Measurements from ENCODE around the gene AGBL1.

Gene AGBL1

DNA sequence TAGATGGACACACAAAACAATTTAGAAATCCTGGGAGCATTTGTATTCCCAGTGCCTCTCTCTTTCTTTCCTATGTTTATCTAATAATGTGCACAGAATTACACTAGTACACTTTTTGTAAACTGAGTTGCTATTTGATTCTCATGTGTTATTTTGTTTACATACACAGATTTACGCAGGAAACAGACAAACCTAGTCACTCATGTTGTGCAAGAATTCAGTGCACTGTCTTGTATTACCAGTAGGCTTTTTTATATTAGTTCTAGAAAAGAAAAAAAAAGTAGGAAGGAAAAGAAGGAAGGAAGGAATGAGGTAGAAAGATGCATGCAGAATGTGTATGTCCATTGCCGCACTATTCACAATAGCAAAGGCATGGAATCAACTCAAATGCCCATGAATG, 257.4 kb downstream of the AGBL1 start:
- Histone ChIP-seq H3K9me3 (ENCODE audit: low read length) (no peaks in the 10 kb centered on the region), H3K27me3 (ENCODE audit: insufficient read depth, low read length) (no peaks in the 10 kb centered on the region), H3K4me3 (ENCODE audit: low read length) (no peak overlapping the region), H2AFZ (ENCODE audit: low read depth, low read length) (no peak overlapping the region), H3K4me1 (ENCODE audit: insufficient read depth, low read length) (no peaks in the 10 kb centered on the region), H3K36me3 (ENCODE audit: insufficient read depth, low read length) (no peaks in the 10 kb centered on the region)

DNA sequence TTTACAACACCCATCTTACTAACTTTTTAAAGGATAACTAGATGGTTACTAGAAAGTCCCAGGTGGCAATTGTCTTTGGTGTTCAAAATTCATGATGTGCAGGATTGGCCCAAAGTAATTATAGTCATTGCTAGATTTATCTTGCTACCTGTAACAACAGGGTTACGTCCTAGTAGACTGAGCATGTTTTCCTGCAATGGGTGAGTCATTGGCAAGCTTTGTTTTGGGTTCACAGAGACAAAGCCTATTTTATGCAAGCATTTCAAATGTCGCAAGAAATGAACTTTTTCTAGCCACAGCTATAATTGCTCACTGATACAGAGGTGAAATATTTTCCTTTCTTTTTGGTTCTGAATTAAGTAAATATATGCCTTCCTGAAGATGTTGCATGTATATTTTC, 267.6 kb downstream of the AGBL1 start:
- Histone ChIP-seq H3K36me3 (ENCODE audit: insufficient read depth, low read length) (no peaks in the 10 kb centered on the region), H3K9me3 (ENCODE audit: low read length) (no peaks in the 10 kb centered on the region), H2AFZ (ENCODE audit: low read depth, low read length) (no peak overlapping the region), H3K4me1 (ENCODE audit: insufficient read depth, low read length) (no peaks in the 10 kb centered on the region), H3K4me3 (ENCODE audit: low read length) (no peak overlapping the region), H3K27me3 (ENCODE audit: insufficient read depth, low read length) (no peaks in the 10 kb centered on the region)

DNA sequence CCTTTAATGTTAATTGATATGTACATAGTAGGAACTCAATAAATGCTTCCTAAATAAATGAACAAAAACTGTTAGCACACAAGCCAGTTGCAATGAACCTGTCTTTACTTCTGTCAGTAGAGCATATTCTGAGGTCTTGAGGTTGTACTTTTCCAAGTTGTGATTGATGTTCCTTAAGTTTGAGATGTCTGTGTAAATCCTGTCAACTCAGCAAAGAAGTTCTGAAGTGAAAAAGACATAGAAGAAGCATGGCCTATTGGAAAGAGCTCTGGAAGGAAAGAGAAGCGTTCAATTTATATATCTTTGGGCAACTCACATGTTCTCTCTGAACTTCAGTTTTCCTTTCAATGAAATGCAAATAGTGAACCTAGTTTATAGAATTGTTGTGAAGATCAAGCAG, 269.9 kb downstream of the AGBL1 start:
- no peaks in the 10 kb centered on the region for H3K27me3 ChIP-seq (ENCODE audit: insufficient read depth, low read length)
- H3K9me3 ChIP-seq (ENCODE audit: low read length): no peaks in the 10 kb centered on the region
- H2AFZ ChIP-seq (ENCODE audit: low read depth, low read length): no peak overlapping the region
- no peaks in the 10 kb centered on the region for H3K4me1 ChIP-seq (ENCODE audit: insufficient read depth, low read length)
- no peaks in the 10 kb centered on the region for H3K36me3 ChIP-seq (ENCODE audit: insufficient read depth, low read length)
- H3K4me3 ChIP-seq (ENCODE audit: low read length): no peak overlapping the region

- H3K4me1 ChIP-seq (ENCODE audit: insufficient read depth, low read length): no peaks in the 10 kb centered on the region
- H3K9me3 ChIP-seq (ENCODE audit: low read length): no peaks in the 10 kb centered on the region
- H3K4me3 ChIP-seq (ENCODE audit: low read length): no peak overlapping the region
- H2AFZ ChIP-seq (ENCODE audit: low read depth, low read length): no peak overlapping the region
- H3K27me3 ChIP-seq (ENCODE audit: insufficient read depth, low read length): no peaks in the 10 kb centered on the region
- no peaks in the 10 kb centered on the region for H3K36me3 ChIP-seq (ENCODE audit: insufficient read depth, low read length)
Observed at GRCh38 chr15:86353213-86353612, 273.5 kb downstream of the AGBL1 start.

GRCh38 chr15:86355361-86355760, 275.7 kb downstream of the AGBL1 start:
- Histone ChIP-seq H3K9me3 (ENCODE audit: low read length) (no peaks in the 10 kb centered on the region), H3K36me3 (ENCODE audit: insufficient read depth, low read length) (no peaks in the 10 kb centered on the region), H3K4me3 (ENCODE audit: low read length) (no peak overlapping the region), H3K4me1 (ENCODE audit: insufficient read depth, low read length) (no peaks in the 10 kb centered on the region), H3K27me3 (ENCODE audit: insufficient read depth, low read length) (no peaks in the 10 kb centered on the region), H2AFZ (ENCODE audit: low read depth, low read length) (no peak overlapping the region)

GRCh38 chr15:86355801-86356200, 276.1 kb downstream of the AGBL1 start:
- Histone ChIP-seq H3K4me1 (ENCODE audit: insufficient read depth, low read length) (no peaks in the 10 kb centered on the region), H3K36me3 (ENCODE audit: insufficient read depth, low read length) (no peaks in the 10 kb centered on the region), H3K9me3 (ENCODE audit: low read length) (no peaks in the 10 kb centered on the region), H3K4me3 (ENCODE audit: low read length) (no peak overlapping the region), H3K27me3 (ENCODE audit: insufficient read depth, low read length) (no peaks in the 10 kb centered on the region), H2AFZ (ENCODE audit: low read depth, low read length) (no peak overlapping the region)

DNA sequence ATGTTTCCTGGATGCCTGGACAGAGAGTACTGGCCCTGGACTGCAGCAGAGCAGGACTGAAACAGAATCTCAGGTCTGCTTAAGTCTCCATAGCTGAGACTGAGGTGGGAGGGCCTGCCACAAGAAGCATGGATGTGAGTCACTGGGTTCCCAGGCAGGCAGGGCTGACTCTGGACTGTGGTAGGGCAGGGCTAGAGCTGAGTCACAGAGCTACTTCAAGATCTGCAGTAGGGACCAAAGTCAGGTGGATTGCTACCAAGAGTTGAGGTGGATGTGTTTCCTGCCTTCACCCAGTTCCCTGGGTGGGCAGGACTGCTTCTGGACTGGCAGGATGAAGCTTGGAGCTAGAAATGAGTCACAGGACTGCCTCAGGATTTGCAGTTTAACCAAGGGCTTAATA, 282.9 kb downstream of the AGBL1 start:
- no peak overlapping the region for H3K4me3 ChIP-seq (ENCODE audit: low read length)
- no peaks in the 10 kb centered on the region for H3K9me3 ChIP-seq (ENCODE audit: low read length)
- H3K27me3 ChIP-seq (ENCODE audit: insufficient read depth, low read length): no peaks in the 10 kb centered on the region
- H2AFZ ChIP-seq (ENCODE audit: low read depth, low read length): no peak overlapping the region
- no peaks in the 10 kb centered on the region for H3K36me3 ChIP-seq (ENCODE audit: insufficient read depth, low read length)
- H3K4me1 ChIP-seq (ENCODE audit: insufficient read depth, low read length): no peaks in the 10 kb centered on the region

DNA sequence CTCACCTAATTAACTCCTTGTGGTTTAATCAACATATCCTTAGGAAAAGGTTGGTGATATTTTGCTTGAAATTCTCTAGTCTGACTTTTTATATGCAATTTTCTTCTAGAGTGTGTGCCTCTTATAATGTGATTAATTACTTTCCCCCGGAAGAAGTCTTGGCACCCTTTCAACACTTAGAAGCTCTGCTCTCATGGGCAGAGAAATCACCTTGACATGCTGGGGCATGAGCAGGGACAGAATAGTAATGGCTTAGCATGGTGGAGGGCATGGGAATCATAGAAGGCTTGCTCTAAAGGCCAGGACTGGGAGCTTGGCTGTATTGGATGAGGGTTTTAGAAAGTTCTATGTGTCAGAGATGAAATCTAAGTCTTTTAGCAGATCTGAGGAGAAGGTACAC, 293.5 kb downstream of the AGBL1 start:
- Histone ChIP-seq H3K36me3 (ENCODE audit: insufficient read depth, low read length) (no peaks in the 10 kb centered on the region), H3K4me3 (ENCODE audit: low read length) (no peak overlapping the region), H3K27me3 (ENCODE audit: insufficient read depth, low read length) (no peaks in the 10 kb centered on the region), H2AFZ (ENCODE audit: low read depth, low read length) (no peak overlapping the region), H3K4me1 (ENCODE audit: insufficient read depth, low read length) (no peaks in the 10 kb centered on the region), H3K9me3 (ENCODE audit: low read length) (no peaks in the 10 kb centered on the region)

GRCh38 chr15:86375733-86376280, 296.1 kb downstream of the AGBL1 start:
- H3K36me3 ChIP-seq (ENCODE audit: insufficient read depth, low read length): no peaks in the 10 kb centered on the region
- H2AFZ ChIP-seq (ENCODE audit: low read depth, low read length): no peak overlapping the region
- H3K9me3 ChIP-seq (ENCODE audit: low read length): no peaks in the 10 kb centered on the region
- no peak overlapping the region for H3K4me3 ChIP-seq (ENCODE audit: low read length)
- H3K27me3 ChIP-seq (ENCODE audit: insufficient read depth, low read length): no peaks in the 10 kb centered on the region
- H3K4me1 ChIP-seq (ENCODE audit: insufficient read depth, low read length): no peaks in the 10 kb centered on the region

DNA sequence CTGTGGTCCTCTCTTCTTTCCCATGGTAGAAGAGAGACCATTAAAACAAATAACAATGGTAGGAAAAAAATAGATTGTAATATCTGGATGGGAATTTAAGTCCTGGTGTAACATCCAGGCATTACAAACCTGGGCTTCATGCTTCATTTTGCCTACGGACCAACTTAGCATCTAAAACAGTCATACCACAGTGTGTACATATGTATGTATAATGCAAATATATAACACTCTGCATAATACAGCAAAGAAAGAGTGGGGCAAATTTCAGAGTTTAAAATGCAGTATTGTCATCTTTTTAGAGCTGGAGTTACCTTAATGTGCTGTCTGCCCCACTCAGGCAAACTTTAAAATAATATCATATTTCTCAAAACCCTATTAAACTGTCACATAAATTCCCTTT, 298.2 kb downstream of the AGBL1 start:
- Histone ChIP-seq H3K4me1 (ENCODE audit: insufficient read depth, low read length) (no peaks in the 10 kb centered on the region), H3K36me3 (ENCODE audit: insufficient read depth, low read length) (no peaks in the 10 kb centered on the region), H3K27me3 (ENCODE audit: insufficient read depth, low read length) (no peaks in the 10 kb centered on the region), H3K9me3 (ENCODE audit: low read length) (no peaks in the 10 kb centered on the region), H2AFZ (ENCODE audit: low read depth, low read length) (no peak overlapping the region), H3K4me3 (ENCODE audit: low read length) (no peak overlapping the region)

DNA sequence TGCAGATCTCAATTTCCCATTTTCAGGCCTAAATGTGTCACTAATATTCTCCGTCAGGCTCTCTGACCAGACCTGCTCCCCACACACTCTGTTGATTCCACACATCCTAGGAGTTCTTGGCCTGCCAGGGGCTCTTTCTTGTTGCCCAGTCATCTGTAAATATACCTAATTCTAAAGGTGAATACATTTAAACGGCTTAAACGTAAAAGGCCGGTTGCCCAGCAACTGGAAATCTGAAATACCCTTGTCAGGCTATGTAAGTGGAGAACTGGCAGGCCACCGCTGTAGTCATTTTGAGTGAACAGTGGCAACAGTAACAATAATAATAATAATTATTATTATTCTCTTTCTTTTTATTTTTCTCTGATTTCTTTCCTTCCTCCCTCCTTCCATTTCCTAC, 302.7 kb downstream of the AGBL1 start:
- H2AFZ ChIP-seq (ENCODE audit: low read depth, low read length): no peak overlapping the region
- no peaks in the 10 kb centered on the region for H3K4me1 ChIP-seq (ENCODE audit: insufficient read depth, low read length)
- no peak overlapping the region for H3K4me3 ChIP-seq (ENCODE audit: low read length)
- H3K36me3 ChIP-seq (ENCODE audit: insufficient read depth, low read length): no peaks in the 10 kb centered on the region
- no peaks in the 10 kb centered on the region for H3K27me3 ChIP-seq (ENCODE audit: insufficient read depth, low read length)
- H3K9me3 ChIP-seq (ENCODE audit: low read length): no peaks in the 10 kb centered on the region

- no peaks in the 10 kb centered on the region for H3K36me3 ChIP-seq (ENCODE audit: insufficient read depth, low read length)
- H2AFZ ChIP-seq (ENCODE audit: low read depth, low read length): no peak overlapping the region
- no peaks in the 10 kb centered on the region for H3K27me3 ChIP-seq (ENCODE audit: insufficient read depth, low read length)
- no peaks in the 10 kb centered on the region for H3K9me3 ChIP-seq (ENCODE audit: low read length)
- no peaks in the 10 kb centered on the region for H3K4me1 ChIP-seq (ENCODE audit: insufficient read depth, low read length)
- H3K4me3 ChIP-seq (ENCODE audit: low read length): no peak overlapping the region
Observed at GRCh38 chr15:86383611-86384010, 303.9 kb downstream of the AGBL1 start.

DNA sequence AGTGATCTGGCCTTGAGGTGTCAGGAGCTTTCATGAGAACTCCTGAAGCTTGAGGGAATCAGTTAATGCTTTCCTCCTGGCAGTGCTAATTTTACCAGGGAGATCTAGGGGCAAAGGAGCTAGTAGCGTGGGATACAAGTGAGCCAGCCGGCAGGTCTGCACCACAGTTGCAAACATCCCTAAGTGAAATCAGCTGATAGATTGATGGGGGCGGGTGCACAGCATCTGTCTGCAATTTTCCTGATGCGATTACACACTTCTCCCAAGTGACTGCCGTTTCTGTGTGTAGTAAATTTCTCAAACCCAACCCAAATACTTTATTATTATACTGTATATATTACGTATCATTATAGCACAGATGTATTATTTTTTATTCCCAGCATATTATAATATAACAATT, 304.5 kb downstream of the AGBL1 start:
- H3K27me3 ChIP-seq (ENCODE audit: insufficient read depth, low read length): no peaks in the 10 kb centered on the region
- no peaks in the 10 kb centered on the region for H3K9me3 ChIP-seq (ENCODE audit: low read length)
- H3K4me3 ChIP-seq (ENCODE audit: low read length): no peak overlapping the region
- H2AFZ ChIP-seq (ENCODE audit: low read depth, low read length): no peak overlapping the region
- no peaks in the 10 kb centered on the region for H3K4me1 ChIP-seq (ENCODE audit: insufficient read depth, low read length)
- no peaks in the 10 kb centered on the region for H3K36me3 ChIP-seq (ENCODE audit: insufficient read depth, low read length)

- no peaks in the 10 kb centered on the region for H3K9me3 ChIP-seq (ENCODE audit: low read length)
- H3K27me3 ChIP-seq (ENCODE audit: insufficient read depth, low read length): no peaks in the 10 kb centered on the region
- no peaks in the 10 kb centered on the region for H3K4me1 ChIP-seq (ENCODE audit: insufficient read depth, low read length)
- no peaks in the 10 kb centered on the region for H3K36me3 ChIP-seq (ENCODE audit: insufficient read depth, low read length)
- H3K4me3 ChIP-seq (ENCODE audit: low read length): no peak overlapping the region
- H2AFZ ChIP-seq (ENCODE audit: low read depth, low read length): no peak overlapping the region
Observed at GRCh38 chr15:86392296-86392695, 312.6 kb downstream of the AGBL1 start.
